ENCODE results near the gene HYAL1.

DNA sequence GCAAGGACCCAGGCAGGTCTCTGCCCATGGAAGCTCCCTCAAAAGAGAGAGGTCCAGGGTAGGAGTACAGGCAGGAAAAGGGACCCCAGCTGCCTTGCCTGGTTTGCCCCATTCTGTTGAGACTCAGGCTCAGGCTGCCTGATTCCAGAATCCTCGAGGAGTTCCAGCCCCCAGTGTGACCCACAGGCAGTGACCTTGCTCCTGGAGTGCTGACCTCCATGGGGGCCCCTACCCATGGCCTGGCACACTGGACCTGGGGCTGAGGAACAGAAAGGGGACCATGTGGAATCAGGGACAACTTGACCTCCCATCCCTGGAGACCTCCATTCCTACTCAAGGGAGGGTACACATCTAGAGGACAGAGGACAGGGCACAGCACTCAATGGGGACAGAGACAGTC is 37.8 kb downstream of the HYAL1 start:
- TF ChIP-seq, protein P1, sequence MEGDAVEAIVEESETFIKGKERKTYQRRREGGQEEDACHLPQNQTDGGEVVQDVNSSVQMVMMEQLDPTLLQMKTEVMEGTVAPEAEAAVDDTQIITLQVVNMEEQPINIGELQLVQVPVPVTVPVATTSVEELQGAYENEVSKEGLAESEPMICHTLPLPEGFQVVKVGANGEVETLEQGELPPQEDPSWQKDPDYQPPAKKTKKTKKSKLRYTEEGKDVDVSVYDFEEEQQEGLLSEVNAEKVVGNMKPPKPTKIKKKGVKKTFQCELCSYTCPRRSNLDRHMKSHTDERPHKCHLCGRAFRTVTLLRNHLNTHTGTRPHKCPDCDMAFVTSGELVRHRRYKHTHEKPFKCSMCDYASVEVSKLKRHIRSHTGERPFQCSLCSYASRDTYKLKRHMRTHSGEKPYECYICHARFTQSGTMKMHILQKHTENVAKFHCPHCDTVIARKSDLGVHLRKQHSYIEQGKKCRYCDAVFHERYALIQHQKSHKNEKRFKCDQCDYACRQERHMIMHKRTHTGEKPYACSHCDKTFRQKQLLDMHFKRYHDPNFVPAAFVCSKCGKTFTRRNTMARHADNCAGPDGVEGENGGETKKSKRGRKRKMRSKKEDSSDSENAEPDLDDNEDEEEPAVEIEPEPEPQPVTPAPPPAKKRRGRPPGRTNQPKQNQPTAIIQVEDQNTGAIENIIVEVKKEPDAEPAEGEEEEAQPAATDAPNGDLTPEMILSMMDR (conservative IDR thresholded peaks at IDR 0.05; ENCODE audit: low read length) = no peak
- TF ChIP-seq EZH2phosphoT487 (IDR thresholded peaks at IDR 0.05; ENCODE audit: borderline replicate concordance) = no peak
